GM21381 (cell line): ENCODE data around the gene EFCAB6.

Experiments
- ATAC-seq: cut with Tn5 transposase; IDR thresholded peaks from one replicate; pipeline ENCODE4 v1.9.1; 2021; ENCODE audit warnings: mild to moderate bottlenecking, moderate library complexity; ENCODE audit not compliant: unreplicated experiment

EFCAB6 gene

GRCh38 chr22:43554694-43555365 lies 257.3 kb downstream of the EFCAB6 start:
- ATAC-seq: no peak

- ATAC-seq: no peak
These were observed 257.9 kb downstream of the EFCAB6 start for GRCh38 chr22:43554259-43554636.

- no peak for ATAC-seq
These were observed 258.4 kb downstream of the EFCAB6 start for GRCh38 chr22:43553451-43554258.

- no peak for ATAC-seq
These were observed 261.4 kb downstream of the EFCAB6 start for GRCh38 chr22:43550672-43551071.

GRCh38 chr22:43550024-43550620 lies 262.0 kb downstream of the EFCAB6 start:
- ATAC-seq: no peak

- no peak for ATAC-seq
These were observed 265.9 kb downstream of the EFCAB6 start for GRCh38 chr22:43546186-43546585.

- no peak for ATAC-seq
These were observed 267.8 kb downstream of the EFCAB6 start for GRCh38 chr22:43544289-43544673.

- ATAC-seq: no peak
These were observed 268.4 kb downstream of the EFCAB6 start for GRCh38 chr22:43543522-43544288.

GRCh38 chr22:43542681-43543521 lies 269.2 kb downstream of the EFCAB6 start:
- no peak for ATAC-seq

GRCh38 chr22:43541462-43542407 lies 270.4 kb downstream of the EFCAB6 start:
- ATAC-seq: no peak

- no peak for ATAC-seq
These were observed 271.1 kb downstream of the EFCAB6 start for GRCh38 chr22:43541022-43541421.

GRCh38 chr22:43540529-43540923 lies 271.6 kb downstream of the EFCAB6 start:
- ATAC-seq: no peak

- ATAC-seq: no peak
These were observed 272.3 kb downstream of the EFCAB6 start for GRCh38 chr22:43539572-43540528.

GRCh38 chr22:43537019-43537585 lies 275.0 kb downstream of the EFCAB6 start:
- ATAC-seq: no peak

GRCh38 chr22:43535741-43536140 lies 276.4 kb downstream of the EFCAB6 start:
- no peak for ATAC-seq

- ATAC-seq: no peak
These were observed 276.8 kb downstream of the EFCAB6 start for GRCh38 chr22:43535336-43535735.

GRCh38 chr22:43534916-43535315 lies 277.2 kb downstream of the EFCAB6 start:
- no peak for ATAC-seq
